GM23248 (cell line): ENCODE measurements around the gene TUBB. TPM values are rescaled to one million over a fixed set of nuclear protein-coding genes. Genes with fewer than 3 reads are reported as not detected.
"Not testable (repeated sequence)": the region's sequence is repeated elsewhere in the genome, so short reads cannot be mapped to it uniquely, and the experiment has no call there.

Experiments
- DNase-seq: peaks from one replicate; pipeline ENCODE4 v3.0.0-alpha.2; 2015
- H2AFZ ChIP-seq: fragments of 200-600 bp; sonication (generic); 2 replicates; pipeline ENCODE4 v1.6.1; 2016; ENCODE audit warnings: antibody characterized with exemption
- H3F3A ChIP-seq: fragments of 200-600 bp; sonication (generic); 2 replicates; pipeline ENCODE4 v1.6.1; 2016; ENCODE audit warnings: mild to moderate bottlenecking, antibody characterized with exemption, mixed run types; ENCODE audit not compliant: insufficient read depth
- H3K27ac ChIP-seq: fragments of 200-600 bp; sonication (generic); 2 replicates; pipeline ENCODE4 v1.5.1; 2016; ENCODE audit warnings: mild to moderate bottlenecking
- H3K27me3 ChIP-seq: fragments of 200-600 bp; sonication (generic); replicated peaks from 2 replicates; pipeline ENCODE4 v1.6.1; 2016; ENCODE audit warnings: mild to moderate bottlenecking; ENCODE audit not compliant: insufficient read depth
- H3K36me3 ChIP-seq: fragments of 200-600 bp; sonication (generic); 2 replicates; pipeline ENCODE4 v1.6.1; 2016; ENCODE audit warnings: low read depth, mild to moderate bottlenecking
- H3K4me1 ChIP-seq: fragments of 200-600 bp; sonication (generic); 2 replicates; pipeline ENCODE4 v1.6.1; 2016; ENCODE audit warnings: mild to moderate bottlenecking; ENCODE audit not compliant: insufficient read depth
- H3K4me2 ChIP-seq: fragments of 200-600 bp; sonication (generic); one replicate; pipeline ENCODE4 v1.6.1; 2016; ENCODE audit warnings: mild to moderate bottlenecking; ENCODE audit not compliant: unreplicated experiment
- H3K4me3 ChIP-seq: fragments of 200-600 bp; sonication (generic); 2 replicates; pipeline ENCODE4 v1.5.1; 2016; ENCODE audit warnings: mild to moderate bottlenecking
- H3K79me2 ChIP-seq: fragments of 200-600 bp; sonication (generic); 2 replicates; pipeline ENCODE4 v1.6.1; 2016; ENCODE audit warnings: mild to moderate bottlenecking; ENCODE audit not compliant: insufficient read depth
- H3K9ac ChIP-seq: fragments of 200-600 bp; sonication (generic); 2 replicates; pipeline ENCODE4 v1.6.1; 2016; ENCODE audit warnings: mild to moderate bottlenecking
- H3K9me2 ChIP-seq: fragments of 200-600 bp; sonication (generic); 2 replicates; pipeline ENCODE4 v1.6.1; 2016; ENCODE audit warnings: mixed run types, mild to moderate bottlenecking, moderate library complexity; ENCODE audit not compliant: insufficient read depth
- H3K9me3 ChIP-seq: fragments of 200-600 bp; sonication (generic); one replicate; pipeline ENCODE4 v1.6.1; 2017; ENCODE audit warnings: low read depth
- H4K20me1 ChIP-seq: fragments of 200-600 bp; sonication (generic); 2 replicates; pipeline ENCODE4 v1.6.0; 2016; ENCODE audit not compliant: insufficient read depth
- EZH2 ChIP-seq: fragments of 200-600 bp; sonication (generic); IDR thresholded peaks from 2 replicates; pipeline ENCODE4 v1.6.1; 2018; ENCODE audit warnings: antibody characterized with exemption, mild to moderate bottlenecking; ENCODE audit not compliant: insufficient read depth, poor library complexity, severe bottlenecking
- EZH2phosphoT487 ChIP-seq: fragments of 200-600 bp; sonication (generic); IDR thresholded peaks from 2 replicates; pipeline ENCODE4 v1.6.1; 2018; ENCODE audit warnings: antibody characterized with exemption, moderate library complexity, mild to moderate bottlenecking, low read depth; ENCODE audit not compliant: insufficient read depth
- WGBS, 2 experiments: methylation state at CpG; one replicate each; pipeline ENCODE4 v1.1.6; 2015 to 2017; ENCODE audit warnings: low lambda C conversion rate in 2 of 2, low coverage in 1 of 2; ENCODE audit errors: missing lambda C conversion rate in 2 of 2; 5-methylcytosine and 5-hydroxymethylcytosine counted together
- in situ Hi-C: fragments of 300-500 bp; cut with MboI; formaldehyde crosslinking; loops from 2 replicates; pipeline ENCODE4 v1.15.0; 2020
- polyA plus RNA-seq: library from polyadenylated mRNA; unstranded; fragments of >200 nt; fragmentation: Nextera tagmentation; extraction: Ambion mirVana; gene quantifications from 2 replicates; pipeline ENCODE4 v1.2.1, GENCODE V29; 2016
- total RNA-seq: library from RNA; depleted of rRNA; stranded (reverse); fragments of >200 nt; shearing (Covaris generic); gene quantifications from 2 replicates; pipeline ENCODE4 v1.2.3, GENCODE V29; 2014

Gene TUBB
- total and polyA plus RNA-seq, 2 experiments from 2014 or later = 491 to 565 TPM

GRCh38 chr6:30763618-30764489 lies 43.7 kb downstream of the TUBB start:
- H3K9me2 ChIP-seq = no peaks in the 10 kb centered on the region
- no peaks in the 10 kb centered on the region for H3K79me2 ChIP-seq
- H3K27ac ChIP-seq = peak overlapping the region; percentile 46
- H3K4me1 ChIP-seq = peaks cover 42% of the 10 kb centered on the region
- no peaks in the 10 kb centered on the region for H3K36me3 ChIP-seq
- no peaks in the 10 kb centered on the region for H4K20me1 ChIP-seq
- H2AFZ ChIP-seq = peak overlapping the region; percentile 71
- peaks cover 23% of the 10 kb centered on the region for H3F3A ChIP-seq
- H3K4me3 ChIP-seq = no peak overlapping the region
- H3K27me3 ChIP-seq = no peaks in the 10 kb centered on the region
- in situ Hi-C loops = no loop called here
- peak; percentile 39 for DNase-seq
- WGBS, 2 experiments = 67 to 74% methylated on average over 8 of the region's 8 CpGs
- peak overlapping the region; percentile 11 for H3K4me2 ChIP-seq
- no peak for TF ChIP-seq EZH2
- TF ChIP-seq EZH2phosphoT487 = no peak
- H3K9ac ChIP-seq = peak overlapping the region; percentile 37; the same call in 1 of the 2 replicates
- H3K9me3 ChIP-seq = no peaks in the 10 kb centered on the region

DNA sequence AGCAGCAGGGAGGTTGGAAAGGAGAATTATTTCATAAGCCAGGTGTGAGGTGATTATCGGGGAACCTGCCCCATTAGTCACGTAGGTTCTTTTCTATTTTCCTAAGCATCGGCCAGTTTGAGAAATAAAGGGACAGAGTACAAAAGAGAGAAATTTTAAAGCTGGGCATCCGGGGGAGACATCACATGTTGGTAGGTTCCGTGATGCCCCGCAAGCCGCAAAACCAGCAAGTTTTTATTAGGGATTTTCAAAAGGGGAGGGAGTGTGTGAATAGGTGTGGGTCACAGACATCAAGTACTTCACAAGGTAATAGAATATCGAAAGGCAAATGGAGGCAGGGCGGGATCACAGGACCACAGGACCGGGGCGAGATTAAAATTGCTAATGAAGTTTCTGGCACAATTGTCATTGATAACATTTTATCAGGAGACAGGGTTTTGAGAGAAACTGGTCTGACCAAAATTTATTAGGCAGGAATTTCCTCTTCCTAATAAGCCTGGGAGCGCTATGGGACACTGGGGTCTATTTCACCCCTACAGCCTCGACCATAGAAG lies 44.4 kb downstream of the TUBB start:
- peak overlapping the region; percentile 71 for H2AFZ ChIP-seq
- H4K20me1 ChIP-seq, H3K9me2 ChIP-seq, H3K79me2 ChIP-seq, H3K36me3 ChIP-seq, H3K4me3 ChIP-seq, in situ Hi-C loops, DNase-seq, H3K9me3 ChIP-seq, H3K27me3 ChIP-seq: not testable (repeated sequence)
- 86 to 92% methylated on average over 13 of the region's 13 CpGs for WGBS, 2 experiments
- peak overlapping the region; percentile 11 for H3K4me2 ChIP-seq
- peak overlapping the region; percentile 46 for H3K27ac ChIP-seq
- peaks cover 19% of the 10 kb centered on the region for H3F3A ChIP-seq
- peak overlapping the region; percentile 37; the same call in 1 of the 2 replicates for H3K9ac ChIP-seq
- peaks cover 44% of the 10 kb centered on the region for H3K4me1 ChIP-seq

DNA sequence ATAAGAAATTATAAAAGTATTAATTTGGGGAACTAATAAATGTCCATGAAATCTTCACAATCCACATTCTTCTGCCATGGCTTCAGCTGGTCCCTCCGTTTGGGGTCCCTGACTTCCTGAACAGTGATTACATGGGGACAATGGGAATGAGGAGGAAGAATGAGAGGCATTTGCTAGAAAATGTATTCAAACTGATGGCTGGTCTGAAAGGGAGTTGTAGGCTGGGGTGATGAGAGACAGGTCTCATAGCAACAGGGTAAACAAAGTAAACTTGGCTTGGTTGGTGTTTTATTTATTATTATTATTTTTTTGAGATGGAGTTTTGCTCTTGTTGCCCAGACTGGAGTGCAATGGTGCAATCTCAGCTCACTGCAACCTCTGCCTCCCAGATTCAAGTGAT lies 45.3 kb downstream of the TUBB start:
- in situ Hi-C loops, H3K4me2 ChIP-seq, H3K9me2 ChIP-seq, H3K27me3 ChIP-seq, H3K79me2 ChIP-seq, H2AFZ ChIP-seq, H4K20me1 ChIP-seq, H3K9me3 ChIP-seq, H3K4me3 ChIP-seq, H3K9ac ChIP-seq, DNase-seq, H3K36me3 ChIP-seq, H3K27ac ChIP-seq: not testable (repeated sequence)
- 100% methylated on average over 1 of the region's 1 CpG for WGBS, 2 experiments
- peaks cover 19% of the 10 kb centered on the region for H3F3A ChIP-seq
- peaks cover 47% of the 10 kb centered on the region for H3K4me1 ChIP-seq

DNA sequence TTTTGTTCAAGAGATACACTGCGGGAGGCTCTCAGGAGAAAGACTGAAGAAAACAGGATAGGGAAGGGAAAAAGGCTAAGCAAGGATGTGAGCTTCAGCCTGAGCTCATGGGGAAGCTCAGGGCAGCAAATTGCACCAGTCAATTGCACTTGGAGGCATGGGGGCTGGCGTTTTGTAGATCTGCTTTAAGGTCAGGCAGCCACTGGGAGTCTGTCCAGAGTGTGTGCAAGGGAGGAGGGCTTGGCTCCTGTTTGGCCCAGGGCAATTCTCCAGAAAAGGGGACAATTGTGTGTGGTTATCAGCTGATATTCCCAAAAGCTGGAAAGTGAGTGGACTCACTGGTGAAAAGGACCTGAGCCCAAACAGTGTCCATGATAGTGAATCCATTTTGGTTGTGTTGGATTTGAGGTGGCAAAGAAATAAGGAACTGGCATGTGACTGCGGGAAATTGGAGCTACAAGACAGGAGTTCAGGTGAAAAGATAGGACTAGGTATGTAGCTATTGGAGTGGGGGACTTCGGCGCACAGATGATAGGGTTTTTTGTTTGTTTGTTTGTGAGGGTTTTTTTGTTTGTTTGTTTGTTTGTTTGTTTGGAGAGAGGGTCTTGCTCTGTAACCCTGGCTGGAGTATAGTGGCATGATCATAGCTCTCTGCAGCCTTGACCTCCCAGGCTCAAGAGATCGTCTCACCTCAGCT lies 46.5 kb downstream of the TUBB start:
- no peak overlapping the region for H3K27ac ChIP-seq
- H3K4me1 ChIP-seq = peaks cover 37% of the 10 kb centered on the region
- no peak for TF ChIP-seq EZH2phosphoT487
- no peak for TF ChIP-seq EZH2
- H3K27me3 ChIP-seq = no peaks in the 10 kb centered on the region
- no peak overlapping the region for H3K9ac ChIP-seq
- no peaks in the 10 kb centered on the region for H4K20me1 ChIP-seq
- H3K9me3 ChIP-seq = no peaks in the 10 kb centered on the region
- no peaks in the 10 kb centered on the region for H3K36me3 ChIP-seq
- no peaks in the 10 kb centered on the region for H3K79me2 ChIP-seq
- H3K4me2 ChIP-seq = no peak overlapping the region
- H2AFZ ChIP-seq = no peak overlapping the region
- in situ Hi-C loops = no loop called here
- DNase-seq = no peak
- H3F3A ChIP-seq = peaks cover 16% of the 10 kb centered on the region
- 91 to 92% methylated on average over 6 of the region's 6 CpGs for WGBS, 2 experiments
- H3K9me2 ChIP-seq = no peaks in the 10 kb centered on the region
- H3K4me3 ChIP-seq = no peak overlapping the region
